ENCODE data around the gene STRIP2. TPM values are rescaled to one million over a fixed set of nuclear protein-coding genes. Genes with fewer than 3 reads are reported as not detected.

The STRIP2 gene
- total RNA-seq, 1 experiment from 2014 or later = 6.5 TPM

- no peak for TF ChIP-seq CTCF (IDR thresholded peaks at IDR 0.05; ENCODE audit: insufficient read depth in 1 of 2, low read depth in 1 of 2, low read length in 1 of 2, severe bottlenecking in 1 of 2, unreplicated experiment in 1 of 2)
- Mint-ChIP-seq H3K9me3 (ENCODE audit: unreplicated experiment) (no peaks in the 10 kb centered on the region), H3K36me3 (ENCODE audit: insufficient read depth, unreplicated experiment) (no peaks in the 10 kb centered on the region), H3K4me1 (ENCODE audit: low read depth, unreplicated experiment) (no peaks in the 10 kb centered on the region), H3K27me3 (ENCODE audit: insufficient read depth, unreplicated experiment) (no peaks in the 10 kb centered on the region), H3K4me3 (ENCODE audit: unreplicated experiment) (no peak overlapping the region), H3K27ac (ENCODE audit: unreplicated experiment) (no peak overlapping the region)
- H3K4me1 ChIP-seq = no peaks in the 10 kb centered on the region
- intact Hi-C loops (cut with micrococcal nuclease; ENCODE audit: unreplicated experiment) = no loop called here
- ChIA-PET CTCF (interaction anchor here (0.6 kb wide), 1 partner anchor 194 kb away, joined by 6 read pairs; no protein-coding TSS in a partner anchor), POLR2A (no interaction called here)
- no TSS peak for BruUV-seq (replicated peaks)
- no peak overlapping the region for H3K4me3 ChIP-seq (ENCODE audit: low read depth, low read length)
- no peak for DNase-seq
- H3K9me3 ChIP-seq = no peaks in the 10 kb centered on the region
- H3K36me3 ChIP-seq (ENCODE audit: control insufficient read depth, insufficient read depth, low read length) = no peaks in the 10 kb centered on the region
- H3K27me3 ChIP-seq (replicated peaks; ENCODE audit: control insufficient read depth, insufficient read depth, low read length) = no peaks in the 10 kb centered on the region
Observed at GRCh38 chr7:129536323-129536722, 102.1 kb downstream of the STRIP2 start.

Other genes with a start within 250 kb of the STRIP2 start
- gene SMO, start 245.8 kb upstream of the STRIP2 start, total RNA-seq (2022) = 35.5 and 36.0 TPM in 2 replicates
- gene AHCYL2, start 209.4 kb upstream of the STRIP2 start, total RNA-seq (2022) = 15.8 and 17.2 TPM in 2 replicates
- not detected in 2 replicates for gene SMKR1, start 68.1 kb downstream of the STRIP2 start, total RNA-seq (2022)
- gene NRF1, start 177.3 kb downstream of the STRIP2 start, total RNA-seq (2022) = 22.5 and 23.0 TPM in 2 replicates